ENCODE results near the gene ZDHHC14. TPM values are rescaled to one million over a fixed set of nuclear protein-coding genes. Genes with fewer than 3 reads are reported as not detected.

Gene ZDHHC14
- total RNA-seq, 1 experiment from 2014 or later = 3.2 TPM

DNA sequence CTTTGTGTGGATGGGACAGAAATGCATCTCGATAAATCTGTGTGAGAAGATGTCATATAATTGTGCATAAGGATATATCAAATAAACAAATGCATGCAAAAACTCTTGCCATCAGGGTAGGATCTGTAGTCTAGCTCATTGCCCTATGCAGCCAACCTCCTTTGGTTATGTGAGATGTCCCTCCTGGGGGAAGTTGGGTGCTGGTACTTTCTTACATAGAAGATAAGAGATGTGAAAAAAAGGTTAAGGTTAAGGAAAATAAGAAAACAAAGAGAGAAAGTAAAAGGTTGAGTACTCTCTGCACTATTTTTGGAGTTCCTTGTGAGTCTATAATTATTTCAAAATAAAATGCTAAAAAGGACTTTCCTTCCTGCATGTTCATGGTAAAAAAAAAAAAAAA lies 30.4 kb downstream of the ZDHHC14 start:
- ChIA-PET POLR2A (no interaction called here), CTCF (interaction anchor here (0.6 kb wide), 1 partner anchor 304 kb away, joined by 3 read pairs; no protein-coding TSS in a partner anchor)
- TF ChIP-seq, protein P1, sequence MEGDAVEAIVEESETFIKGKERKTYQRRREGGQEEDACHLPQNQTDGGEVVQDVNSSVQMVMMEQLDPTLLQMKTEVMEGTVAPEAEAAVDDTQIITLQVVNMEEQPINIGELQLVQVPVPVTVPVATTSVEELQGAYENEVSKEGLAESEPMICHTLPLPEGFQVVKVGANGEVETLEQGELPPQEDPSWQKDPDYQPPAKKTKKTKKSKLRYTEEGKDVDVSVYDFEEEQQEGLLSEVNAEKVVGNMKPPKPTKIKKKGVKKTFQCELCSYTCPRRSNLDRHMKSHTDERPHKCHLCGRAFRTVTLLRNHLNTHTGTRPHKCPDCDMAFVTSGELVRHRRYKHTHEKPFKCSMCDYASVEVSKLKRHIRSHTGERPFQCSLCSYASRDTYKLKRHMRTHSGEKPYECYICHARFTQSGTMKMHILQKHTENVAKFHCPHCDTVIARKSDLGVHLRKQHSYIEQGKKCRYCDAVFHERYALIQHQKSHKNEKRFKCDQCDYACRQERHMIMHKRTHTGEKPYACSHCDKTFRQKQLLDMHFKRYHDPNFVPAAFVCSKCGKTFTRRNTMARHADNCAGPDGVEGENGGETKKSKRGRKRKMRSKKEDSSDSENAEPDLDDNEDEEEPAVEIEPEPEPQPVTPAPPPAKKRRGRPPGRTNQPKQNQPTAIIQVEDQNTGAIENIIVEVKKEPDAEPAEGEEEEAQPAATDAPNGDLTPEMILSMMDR (IDR thresholded peaks at IDR 0.05; ENCODE audit: unreplicated experiment) = no peak
- Mint-ChIP-seq H3K4me3 (ENCODE audit: unreplicated experiment) (no peak overlapping the region), H3K36me3 (ENCODE audit: insufficient read depth, unreplicated experiment) (no peaks in the 10 kb centered on the region), H3K4me1 (ENCODE audit: insufficient read depth, unreplicated experiment) (no peaks in the 10 kb centered on the region), H3K27ac (ENCODE audit: low read depth, unreplicated experiment) (no peak overlapping the region), H3K27me3 (ENCODE audit: insufficient read depth, unreplicated experiment) (no peaks in the 10 kb centered on the region), H3K9me3 (ENCODE audit: unreplicated experiment) (no peaks in the 10 kb centered on the region)
- no peak for DNase-seq (ENCODE audit: unreplicated experiment)
- intact Hi-C loops (cut with micrococcal nuclease) = no loop called here
- no TSS peak for BruUV-seq (replicated peaks)

DNA sequence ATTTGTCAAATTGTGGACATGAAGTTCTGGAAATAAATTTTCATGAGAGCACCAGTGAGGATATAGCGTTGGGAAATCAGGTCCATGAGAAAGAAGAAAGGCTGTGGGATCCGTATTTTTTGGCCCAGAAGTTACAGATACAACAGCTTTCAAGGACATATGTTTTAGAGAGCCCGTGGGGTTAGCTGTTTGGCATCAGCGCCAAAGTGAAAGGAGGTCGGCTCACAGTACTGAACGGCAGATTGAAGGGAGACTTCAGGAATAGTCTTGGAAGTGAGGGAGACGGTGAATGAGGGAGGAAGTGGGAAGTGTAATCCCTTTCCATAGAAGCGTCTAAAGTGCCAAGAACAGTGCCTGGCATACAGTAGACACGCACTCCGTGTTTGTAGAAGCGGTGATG lies 31.8 kb downstream of the ZDHHC14 start:
- Mint-ChIP-seq H3K4me3 (ENCODE audit: unreplicated experiment) (no peak overlapping the region), H3K27me3 (ENCODE audit: insufficient read depth, unreplicated experiment) (no peaks in the 10 kb centered on the region), H3K36me3 (ENCODE audit: insufficient read depth, unreplicated experiment) (no peaks in the 10 kb centered on the region), H3K9me3 (ENCODE audit: unreplicated experiment) (no peaks in the 10 kb centered on the region), H3K27ac (ENCODE audit: low read depth, unreplicated experiment) (no peak overlapping the region), H3K4me1 (ENCODE audit: insufficient read depth, unreplicated experiment) (no peaks in the 10 kb centered on the region)
- CTCF ChIA-PET = interaction anchor here (1.0 to 1.3 kb wide), 2 partner anchors 201 to 254 kb away, joined by 3 read pairs; no protein-coding TSS in a partner anchor
- BruUV-seq (replicated peaks) = no TSS peak
- intact Hi-C loops (cut with micrococcal nuclease) = no loop called here
- POLR2A ChIA-PET = no interaction called here
- DNase-seq (ENCODE audit: unreplicated experiment) = no peak
- TF ChIP-seq, protein P1 (IDR thresholded peaks at IDR 0.05; ENCODE audit: unreplicated experiment) = no peak

DNA sequence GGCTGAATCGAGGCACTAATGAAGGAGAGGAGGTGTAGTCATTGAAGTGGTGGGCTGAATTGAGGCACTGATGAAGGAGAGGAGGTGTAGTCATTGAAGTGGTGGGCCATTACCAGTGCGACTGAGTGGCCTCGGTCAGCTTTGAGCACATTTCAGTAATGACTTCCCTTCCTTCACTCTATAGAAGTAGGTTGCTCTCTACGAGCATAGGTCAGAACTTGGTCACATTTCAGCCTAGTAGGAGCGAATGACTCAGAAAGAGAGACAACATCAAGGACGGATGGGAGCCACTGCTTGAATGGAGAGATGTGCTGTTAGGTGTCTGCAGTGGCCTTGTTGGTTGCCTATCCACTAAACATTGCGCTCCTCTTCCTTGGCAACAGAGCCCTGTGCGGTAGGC lies 39.5 kb downstream of the ZDHHC14 start:
- TF ChIP-seq, protein P1 (IDR thresholded peaks at IDR 0.05; ENCODE audit: unreplicated experiment) = no peak
- intact Hi-C loops (cut with micrococcal nuclease) = no loop called here
- no peaks in the 10 kb centered on the region for H3K4me1 Mint-ChIP-seq (ENCODE audit: insufficient read depth, unreplicated experiment)
- H3K36me3 Mint-ChIP-seq (ENCODE audit: insufficient read depth, unreplicated experiment) = no peaks in the 10 kb centered on the region
- POLR2A ChIA-PET = interaction anchor here (0.6 kb wide), 1 partner anchor 96 kb away, joined by 4 read pairs; no protein-coding TSS in a partner anchor
- H3K27me3 Mint-ChIP-seq (ENCODE audit: insufficient read depth, unreplicated experiment) = no peaks in the 10 kb centered on the region
- CTCF ChIA-PET = no interaction called here
- no peak overlapping the region for H3K4me3 Mint-ChIP-seq (ENCODE audit: unreplicated experiment)
- H3K27ac Mint-ChIP-seq (ENCODE audit: low read depth, unreplicated experiment) = no peak overlapping the region
- BruUV-seq (replicated peaks) = no TSS peak
- DNase-seq (ENCODE audit: unreplicated experiment) = no peak
- no peaks in the 10 kb centered on the region for H3K9me3 Mint-ChIP-seq (ENCODE audit: unreplicated experiment)

DNA sequence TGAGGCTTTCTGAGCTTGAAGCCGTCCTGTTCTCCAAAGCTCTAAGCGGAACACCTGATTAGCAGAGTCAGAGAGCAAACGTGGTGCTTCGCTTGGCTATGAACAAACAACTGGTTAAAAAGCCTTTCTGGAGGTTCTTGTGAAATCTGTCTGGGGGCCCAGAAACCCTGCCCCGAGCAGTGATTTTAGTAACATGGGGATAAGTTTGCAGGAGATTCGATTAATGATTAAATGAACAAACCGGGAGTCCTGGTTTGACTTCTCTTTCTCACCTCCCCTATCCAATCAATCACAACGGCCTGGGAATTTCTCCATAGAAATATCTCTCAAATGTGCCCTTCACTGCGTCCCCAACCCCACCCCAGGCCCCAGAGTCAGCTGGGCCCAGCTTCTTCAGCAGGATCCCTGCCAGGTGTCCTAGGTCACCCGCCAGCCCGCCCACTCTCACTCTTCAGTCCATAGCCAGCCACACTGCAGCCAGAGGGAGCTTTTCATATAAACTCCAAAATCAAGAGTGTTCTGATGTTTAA lies 43.6 kb downstream of the ZDHHC14 start:
- no peaks in the 10 kb centered on the region for H3K36me3 Mint-ChIP-seq (ENCODE audit: insufficient read depth, unreplicated experiment)
- no peaks in the 10 kb centered on the region for H3K27me3 Mint-ChIP-seq (ENCODE audit: insufficient read depth, unreplicated experiment)
- POLR2A ChIA-PET = interaction anchor here (0.7 kb wide), 1 partner anchor 170 kb away, joined by 3 read pairs; no protein-coding TSS in a partner anchor
- no TSS peak for BruUV-seq (replicated peaks)
- no peak overlapping the region for H3K27ac Mint-ChIP-seq (ENCODE audit: low read depth, unreplicated experiment)
- DNase-seq (ENCODE audit: unreplicated experiment) = no peak
- intact Hi-C loops (cut with micrococcal nuclease) = no loop called here
- H3K4me3 Mint-ChIP-seq (ENCODE audit: unreplicated experiment) = no peak overlapping the region
- CTCF ChIA-PET = interaction anchor here (1.1 kb wide), 1 partner anchor 32 kb away, joined by 3 read pairs; no protein-coding TSS in a partner anchor
- no peaks in the 10 kb centered on the region for H3K9me3 Mint-ChIP-seq (ENCODE audit: unreplicated experiment)
- peaks cover 11% of the 10 kb centered on the region for H3K4me1 Mint-ChIP-seq (ENCODE audit: insufficient read depth, unreplicated experiment)
- TF ChIP-seq, protein P1 (IDR thresholded peaks at IDR 0.05; ENCODE audit: unreplicated experiment) = no peak

All from MCF 10A (cell line).